Esophagus muscularis mucosa (tissue), 4 donors: ENCODE measurements around the gene HES4. TPM values are rescaled to one million over a fixed set of nuclear protein-coding genes. Genes with fewer than 3 reads are reported as not detected.
"Not testable (repeated sequence)": the region's sequence is repeated elsewhere in the genome, so short reads cannot be mapped to it uniquely, and the experiment has no call there.

Experiments
- DNase-seq: peaks from one replicate; pipeline ENCODE4 v3.0.0-alpha.2; 2017; ENCODE audit errors: extremely low spot score
- H3K27ac ChIP-seq, 4 donors: fragments of 200-600 bp; sonication (generic); replicated peaks in 1 of 4; 1 replicate in 3 of 4; 2 replicates in 1 of 4; pipeline ENCODE4 v1.5.1; 2016 to 2019; ENCODE audit warnings: mild to moderate bottlenecking in 1 of 4
- H3K27me3 ChIP-seq, 4 donors: fragments of 200-600 bp; sonication (generic); one replicate each; pipeline versions ENCODE4 v1.5.1 to v1.6.0; 2016 to 2019
- H3K36me3 ChIP-seq, 4 donors: fragments of 200-600 bp; sonication (generic); one replicate each; pipeline ENCODE4 v1.5.1; 2016 to 2019
- H3K4me1 ChIP-seq, 4 donors: fragments of 200-600 bp; sonication (generic); one replicate each; pipeline ENCODE4 v1.5.1; 2016 to 2019
- H3K4me3 ChIP-seq, 4 donors: fragments of 200-600 bp; sonication (generic); 1 replicate in 2 of 4; 2 replicates in 2 of 4; pipeline ENCODE4 v1.5.1; 2016 to 2019; ENCODE audit warnings: mild to moderate bottlenecking in 4 of 4, moderate library complexity in 1 of 4
- H3K9me3 ChIP-seq, 4 donors: fragments of 200-600 bp; sonication (generic); 1 replicate in 3 of 4; 2 replicates in 1 of 4; pipeline ENCODE4 v1.5.1; 2016 to 2019
- EP300 ChIP-seq: sonication (generic); formaldehyde crosslinking; IDR thresholded peaks from one replicate; pipeline ENCODE4 v1.6.1; 2017; ENCODE audit warnings: antibody characterized with exemption
- POLR2A ChIP-seq: fragments of 450-650 bp; IDR thresholded peaks from one replicate; pipeline ENCODE4 v1.6.1; 2017; ENCODE audit warnings: antibody characterized with exemption, moderate library complexity, mild to moderate bottlenecking, low read depth
- POLR2AphosphoS5 ChIP-seq, 2 donors: sonication (generic); formaldehyde crosslinking; IDR thresholded peaks; one replicate each; pipeline ENCODE4 v1.6.1; 2017; ENCODE audit warnings: antibody characterized with exemption in 2 of 2
- WGBS: methylation state at CpG from one replicate; pipeline ENCODE4 v1.1.5; 2018; 5-methylcytosine and 5-hydroxymethylcytosine counted together
- intact Hi-C: fragments of 100-400 bp; cut with DNase I; formaldehyde crosslinking; loops from one replicate; pipeline ENCODE4 v1.15.1; 2023
- total RNA-seq, 4 donors: library from RNA; depleted of rRNA; stranded (reverse); fragments of >200 nt; gene quantifications; one replicate each; pipeline versions ENCODE4 v1.1.0 to v1.2.1, GENCODE V29; 2016
- TF ChIP-seq, protein P1 (sequence below), 3 experiments: fragments of 200-600 bp in 2 of 3; fragments of 450-650 bp in 1 of 3; sonication (generic) in 2 of 3; IDR thresholded peaks; one replicate each; pipeline ENCODE4 v1.5.1; 2017 to 2019; ENCODE audit warnings: antibody characterized with exemption in 3 of 3, mild to moderate bottlenecking in 2 of 3, moderate library complexity in 1 of 3

Gene HES4
- total RNA-seq, 4 donors from 2014 or later, result 37.8 to 90.4 (median 65.0) TPM

DNA sequence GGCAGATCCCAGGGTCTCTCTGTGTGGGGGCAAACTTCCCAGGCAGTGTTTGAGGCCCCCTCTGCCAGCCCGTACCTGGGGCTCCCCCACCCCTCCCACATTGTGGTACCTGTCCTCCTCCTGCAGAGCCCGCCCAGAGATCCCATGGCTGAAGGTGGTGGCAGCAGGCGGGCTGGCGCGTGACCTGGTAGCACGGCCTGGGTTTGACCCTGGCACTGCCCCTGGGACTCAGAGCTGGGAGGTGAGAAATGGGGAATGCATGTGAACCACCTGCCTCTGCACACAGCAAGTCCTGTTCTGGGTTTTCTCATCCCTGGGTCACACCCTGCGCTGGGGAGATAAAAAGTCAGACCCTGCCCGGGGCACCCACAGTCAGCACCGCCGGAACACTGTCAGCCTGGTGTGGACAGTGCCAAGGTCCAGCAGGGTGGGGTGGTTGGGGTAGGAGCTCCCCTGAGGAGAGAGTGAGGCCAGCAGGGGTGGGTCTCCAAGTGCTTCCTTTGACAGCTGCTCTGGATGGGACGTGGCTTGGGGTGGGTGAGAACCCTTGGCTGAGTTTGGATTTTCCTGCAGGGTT is 31.9 kb upstream of the HES4 start:
- intact Hi-C loops, result loop anchor here (5.0 kb wide), 1 partner anchor 261 kb away; no protein-coding TSS in a partner anchor
- 86% methylated on average over 10 of the region's 11 CpGs for WGBS
- no peak for TF ChIP-seq POLR2A
- no peak for TF ChIP-seq POLR2AphosphoS5 (IDR thresholded peaks at IDR 0.05)
- no peak for TF ChIP-seq EP300
- TF ChIP-seq, protein P1, sequence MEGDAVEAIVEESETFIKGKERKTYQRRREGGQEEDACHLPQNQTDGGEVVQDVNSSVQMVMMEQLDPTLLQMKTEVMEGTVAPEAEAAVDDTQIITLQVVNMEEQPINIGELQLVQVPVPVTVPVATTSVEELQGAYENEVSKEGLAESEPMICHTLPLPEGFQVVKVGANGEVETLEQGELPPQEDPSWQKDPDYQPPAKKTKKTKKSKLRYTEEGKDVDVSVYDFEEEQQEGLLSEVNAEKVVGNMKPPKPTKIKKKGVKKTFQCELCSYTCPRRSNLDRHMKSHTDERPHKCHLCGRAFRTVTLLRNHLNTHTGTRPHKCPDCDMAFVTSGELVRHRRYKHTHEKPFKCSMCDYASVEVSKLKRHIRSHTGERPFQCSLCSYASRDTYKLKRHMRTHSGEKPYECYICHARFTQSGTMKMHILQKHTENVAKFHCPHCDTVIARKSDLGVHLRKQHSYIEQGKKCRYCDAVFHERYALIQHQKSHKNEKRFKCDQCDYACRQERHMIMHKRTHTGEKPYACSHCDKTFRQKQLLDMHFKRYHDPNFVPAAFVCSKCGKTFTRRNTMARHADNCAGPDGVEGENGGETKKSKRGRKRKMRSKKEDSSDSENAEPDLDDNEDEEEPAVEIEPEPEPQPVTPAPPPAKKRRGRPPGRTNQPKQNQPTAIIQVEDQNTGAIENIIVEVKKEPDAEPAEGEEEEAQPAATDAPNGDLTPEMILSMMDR (IDR thresholded peaks at IDR 0.05), result no peak
- no peaks in the 10 kb centered on the region for H3K9me3 ChIP-seq
- H3K27ac ChIP-seq, result no peak overlapping the region
- peaks cover 10 to 46% (median 13%) of the 10 kb centered on the region in 4 donors for H3K27me3 ChIP-seq
- DNase-seq, result no peak
- no peak overlapping the region for H3K4me3 ChIP-seq
- peaks cover 0 to 15% (median 0%) of the 10 kb centered on the region in 4 donors for H3K36me3 ChIP-seq
- H3K4me1 ChIP-seq, result peaks cover 19 to 38% (median 26%) of the 10 kb centered on the region in 4 donors

DNA sequence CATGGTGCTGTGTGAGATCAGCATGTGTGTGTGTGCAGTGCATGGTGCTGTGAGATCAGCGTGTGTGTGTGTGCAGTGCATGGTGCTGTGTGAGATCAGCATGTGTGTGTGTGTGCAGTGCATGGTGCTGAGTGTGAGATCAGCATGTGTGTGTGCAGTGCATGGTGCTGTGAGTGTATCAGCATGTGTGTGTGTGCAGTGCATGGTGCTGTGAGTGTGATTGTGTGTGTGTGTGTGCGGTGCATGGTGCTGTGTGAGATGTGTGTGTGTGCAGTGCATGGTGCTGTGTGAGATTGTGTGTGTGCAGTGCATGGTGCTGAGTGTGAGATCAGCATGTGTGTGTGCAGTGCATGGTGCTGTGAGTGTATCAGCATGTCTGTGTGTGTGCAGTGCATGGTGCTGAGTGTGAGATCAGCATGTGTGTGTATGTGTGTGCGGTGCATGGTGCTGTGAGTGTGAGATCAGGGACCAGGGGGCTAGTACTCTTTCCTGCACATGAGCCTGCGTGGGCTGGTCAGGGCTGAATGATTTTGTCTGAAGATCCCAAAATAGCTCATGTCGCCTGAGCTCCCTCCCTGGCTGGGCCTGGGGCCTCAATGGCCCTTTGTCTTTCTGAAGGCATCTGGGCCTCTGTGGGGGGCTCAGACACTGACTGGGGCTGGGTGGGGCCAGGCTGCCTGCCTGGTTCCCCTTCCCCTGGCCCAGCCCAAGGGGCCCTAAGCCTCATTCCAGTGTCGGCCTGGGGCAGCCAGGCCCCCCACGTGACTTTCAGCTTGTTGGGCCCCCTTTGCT is 31.2 kb upstream of the HES4 start:
- intact Hi-C loops, result loop anchor here (5.0 kb wide), 1 partner anchor 261 kb away; no protein-coding TSS in a partner anchor
- H3K36me3 ChIP-seq, result peaks cover 0 to 15% (median 0%) of the 10 kb centered on the region in 4 donors
- peaks cover 10 to 46% (median 13%) of the 10 kb centered on the region in 4 donors for H3K27me3 ChIP-seq
- DNase-seq, H3K9me3 ChIP-seq, H3K27ac ChIP-seq, H3K4me3 ChIP-seq: not testable (repeated sequence)
- H3K4me1 ChIP-seq, result peaks cover 20 to 44% (median 31%) of the 10 kb centered on the region in 4 donors
- WGBS, result 89% methylated on average over 4 of the region's 7 CpGs

DNA sequence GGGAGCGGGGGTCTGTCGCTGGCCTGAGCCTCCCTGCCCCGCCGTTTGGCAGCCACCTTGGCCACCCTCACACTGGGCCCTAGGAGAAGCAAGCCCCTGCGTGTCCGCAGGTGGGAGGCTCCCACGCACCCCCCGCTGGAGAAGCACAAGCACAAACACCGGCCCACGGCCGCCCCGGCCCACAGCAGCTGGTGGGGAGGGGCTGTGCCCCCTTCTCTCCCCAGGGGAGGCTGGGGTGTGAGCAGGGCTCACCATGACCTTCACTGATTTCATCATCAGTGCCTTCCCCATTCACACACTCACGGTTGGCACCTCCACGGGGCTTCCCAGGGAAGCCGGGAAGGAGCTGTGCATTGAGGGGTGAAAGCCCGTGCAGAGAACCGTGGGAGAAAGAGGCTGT is 27.9 kb upstream of the HES4 start:
- no peak for DNase-seq
- intact Hi-C loops, result no loop called here
- peaks cover 0 to 15% (median 3%) of the 10 kb centered on the region in 4 donors for H3K27me3 ChIP-seq
- TF ChIP-seq POLR2AphosphoS5 (IDR thresholded peaks at IDR 0.05) (no peak), POLR2A (no peak), EP300 (no peak)
- TF ChIP-seq, protein P1 (IDR thresholded peaks at IDR 0.05), result no peak
- H3K27ac ChIP-seq, result no peak overlapping the region
- H3K4me3 ChIP-seq, result no peak overlapping the region
- peaks cover 0 to 8% (median 0%) of the 10 kb centered on the region in 4 donors for H3K36me3 ChIP-seq
- 82% methylated on average over 5 of the region's 17 CpGs for WGBS
- peaks cover 21 to 55% (median 38%) of the 10 kb centered on the region in 4 donors for H3K4me1 ChIP-seq
- no peaks in the 10 kb centered on the region for H3K9me3 ChIP-seq

DNA sequence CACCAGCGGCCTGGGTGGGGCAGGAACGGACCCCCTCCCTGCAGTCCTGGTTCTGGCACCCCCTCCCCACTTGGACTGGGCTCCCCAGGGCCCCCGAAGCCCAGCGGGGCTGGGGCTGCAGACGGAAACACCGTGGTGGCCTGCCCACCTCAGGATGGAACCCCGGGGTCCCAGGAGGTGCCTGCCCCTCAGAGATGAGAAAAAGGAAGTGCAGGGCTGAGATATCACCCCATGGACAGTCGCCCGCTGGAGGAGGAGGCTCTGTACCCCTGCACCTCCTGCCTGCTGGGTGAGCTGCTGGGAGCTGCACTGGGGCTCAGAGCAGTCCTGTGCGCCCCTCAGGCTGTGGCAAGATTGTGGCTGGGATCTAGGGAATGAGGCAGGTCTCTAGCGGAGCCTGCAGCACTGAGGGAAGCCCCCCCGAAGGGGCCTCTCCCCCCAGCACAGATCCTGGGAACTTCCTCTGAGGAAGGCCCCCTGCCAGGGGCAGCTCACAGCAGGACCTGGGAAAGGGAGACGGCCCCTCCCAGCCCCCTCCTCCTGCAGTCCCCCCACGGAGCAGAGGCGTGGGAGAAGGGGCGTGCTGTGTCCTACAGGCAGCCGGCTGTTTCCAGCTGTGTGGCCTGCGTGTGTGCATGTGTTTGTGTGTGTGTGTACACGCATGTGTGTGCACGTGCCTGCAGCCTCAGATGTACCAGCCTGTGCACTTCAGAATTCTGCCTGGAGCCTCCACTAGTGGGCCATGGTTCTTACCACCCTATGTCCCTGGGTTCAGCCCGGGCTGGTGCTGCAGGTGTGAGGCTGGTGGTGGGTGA is 26.9 kb upstream of the HES4 start:
- H3K4me3 ChIP-seq, result no peak overlapping the region
- DNase-seq, result no peak
- TF ChIP-seq EP300, result no peak
- TF ChIP-seq, protein P1 (IDR thresholded peaks at IDR 0.05), result no peak
- TF ChIP-seq POLR2A, result no peak
- TF ChIP-seq POLR2AphosphoS5 (IDR thresholded peaks at IDR 0.05), result no peak
- no peak overlapping the region for H3K27ac ChIP-seq
- peaks cover 0 to 5% (median 0%) of the 10 kb centered on the region in 4 donors for H3K27me3 ChIP-seq
- peaks cover 0 to 8% (median 0%) of the 10 kb centered on the region in 4 donors for H3K36me3 ChIP-seq
- H3K4me1 ChIP-seq, result peaks cover 17 to 56% (median 35%) of the 10 kb centered on the region in 4 donors
- WGBS, result 64% methylated on average over 3 of the region's 21 CpGs
- intact Hi-C loops, result no loop called here
- H3K9me3 ChIP-seq, result no peaks in the 10 kb centered on the region

DNA sequence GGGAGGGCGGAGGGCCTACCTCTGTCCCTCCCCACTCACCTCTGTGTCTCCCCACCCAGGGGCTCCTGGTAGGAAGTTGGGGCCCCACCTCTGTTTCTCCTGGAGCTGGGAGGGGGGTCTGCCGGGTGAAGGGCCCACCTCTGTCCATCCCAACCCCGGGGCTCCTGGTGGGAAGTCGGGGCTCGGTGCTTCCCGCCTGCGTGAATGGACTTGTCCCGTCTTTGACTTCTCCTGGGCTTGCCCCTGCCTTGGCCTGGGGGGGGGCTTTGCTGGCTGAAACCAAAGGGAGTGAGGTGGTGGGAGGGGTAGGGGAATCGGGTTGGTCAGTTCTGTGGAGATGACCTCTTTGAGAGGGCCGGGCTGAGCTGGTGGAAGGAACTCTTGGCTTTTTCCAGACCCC is 25.8 kb upstream of the HES4 start:
- TF ChIP-seq POLR2AphosphoS5 (IDR thresholded peaks at IDR 0.05) (no peak), EP300 (no peak), POLR2A (no peak)
- TF ChIP-seq, protein P1 (IDR thresholded peaks at IDR 0.05), result no peak

More for the DNA sequence above, 25.8 kb upstream of the HES4 start:
- Histone ChIP-seq H3K9me3 (no peaks in the 10 kb centered on the region), H3K4me1 (peaks cover 27 to 59% (median 44%) of the 10 kb centered on the region in 4 donors), H3K4me3 (no peak overlapping the region), H3K27ac (no peak overlapping the region), H3K27me3 (no peaks in the 10 kb centered on the region), H3K36me3 (peaks cover 0 to 8% (median 0%) of the 10 kb centered on the region in 4 donors)
- 82% methylated on average over 8 of the region's 10 CpGs for WGBS
- intact Hi-C loops, result no loop called here
- no peak for DNase-seq
